Neutrophil (primary cell): ENCODE results near the gene AMER3.

Experiments used
- H3K27ac ChIP-seq: fragments of 200-600 bp; sonication (generic); 2 replicates; pipeline ENCODE4 v1.5.1; 2016; ENCODE audit warnings: mild to moderate bottlenecking, moderate library complexity
- H3K27me3 ChIP-seq: fragments of 200-600 bp; sonication (generic); 2 replicates; pipeline ENCODE4 v1.6.0; 2016; ENCODE audit warnings: mild to moderate bottlenecking
- H3K36me3 ChIP-seq: fragments of 200-600 bp; sonication (generic); 2 replicates; pipeline ENCODE4 v1.5.1; 2017
- H3K4me1 ChIP-seq, 2 experiments: fragments of 200-600 bp in 1 of 2; sonication (generic) in 1 of 2; 1 replicate in 1 of 2; 2 replicates in 1 of 2; pipeline versions ENCODE4 v1.5.1 to v1.6.1; 2013 to 2016; ENCODE audit warnings: low read depth in 1 of 2, low read length in 1 of 2, mild to moderate bottlenecking in 1 of 2, moderate library complexity in 1 of 2; ENCODE audit not compliant: control insufficient read depth in 1 of 2, insufficient read depth in 1 of 2
- H3K4me3 ChIP-seq, 2 experiments: fragments of 200-600 bp in 1 of 2; sonication (generic) in 1 of 2; 1 replicate in 1 of 2; 2 replicates in 1 of 2; pipeline ENCODE4 v1.5.1; 2013 to 2016; ENCODE audit warnings: low read depth in 1 of 2, low read length in 1 of 2, mild to moderate bottlenecking in 1 of 2, moderate library complexity in 1 of 2
- H3K9me3 ChIP-seq: fragments of 200-600 bp; sonication (generic); 2 replicates; pipeline ENCODE4 v1.5.1; 2016
- CTCF ChIP-seq: fragments of 200-600 bp; sonication (generic); IDR thresholded peaks from 2 replicates; pipeline ENCODE4 v1.5.1; 2016; ENCODE audit warnings: antibody characterized with exemption

The AMER3 gene

GRCh38 chr2:130756874-130757668 lies 1.7 kb downstream of the AMER3 start:
- no peak overlapping the region for H3K4me3 ChIP-seq
- no peaks in the 10 kb centered on the region for H3K36me3 ChIP-seq
- no peaks in the 10 kb centered on the region for H3K9me3 ChIP-seq
- no peak overlapping the region for H3K27ac ChIP-seq
- no peak for TF ChIP-seq CTCF
- no peaks in the 10 kb centered on the region for H3K4me1 ChIP-seq
- H3K27me3 ChIP-seq = peaks cover 72% of the 10 kb centered on the region

GRCh38 chr2:130759906-130760753 lies 4.8 kb downstream of the AMER3 start:
- no peaks in the 10 kb centered on the region for H3K9me3 ChIP-seq

GRCh38 chr2:130760754-130761751 lies 5.7 kb downstream of the AMER3 start:
- Histone ChIP-seq H3K4me3 (no peak overlapping the region), H3K4me1 (no peaks in the 10 kb centered on the region), H3K27ac (no peak overlapping the region), H3K9me3 (no peaks in the 10 kb centered on the region), H3K27me3 (peaks cover 39% of the 10 kb centered on the region), H3K36me3 (no peaks in the 10 kb centered on the region)
- TF ChIP-seq CTCF = no peak

More at GRCh38 chr2:130759906-130760753, 4.8 kb downstream of the AMER3 start:
- H3K4me3 ChIP-seq = no peak overlapping the region
- peaks cover 48% of the 10 kb centered on the region for H3K27me3 ChIP-seq
- H3K4me1 ChIP-seq = no peaks in the 10 kb centered on the region
- no peak overlapping the region for H3K27ac ChIP-seq
- no peaks in the 10 kb centered on the region for H3K36me3 ChIP-seq
- TF ChIP-seq CTCF = no peak

GRCh38 chr2:130762031-130762909 lies 6.9 kb downstream of the AMER3 start:
- no peaks in the 10 kb centered on the region for H3K36me3 ChIP-seq
- peaks cover 27% of the 10 kb centered on the region for H3K27me3 ChIP-seq
- TF ChIP-seq CTCF = no peak
- H3K27ac ChIP-seq = no peak overlapping the region
- no peaks in the 10 kb centered on the region for H3K4me1 ChIP-seq
- no peak overlapping the region for H3K4me3 ChIP-seq
- H3K9me3 ChIP-seq = no peaks in the 10 kb centered on the region
